Measurements from ENCODE around the gene CYB5RL. TPM values are rescaled to one million over a fixed set of nuclear protein-coding genes. Genes with fewer than 3 reads are reported as not detected.

The CYB5RL gene
- total RNA-seq, 2 experiments from 2014 or later, result 2.0 to 2.1 TPM

DNA sequence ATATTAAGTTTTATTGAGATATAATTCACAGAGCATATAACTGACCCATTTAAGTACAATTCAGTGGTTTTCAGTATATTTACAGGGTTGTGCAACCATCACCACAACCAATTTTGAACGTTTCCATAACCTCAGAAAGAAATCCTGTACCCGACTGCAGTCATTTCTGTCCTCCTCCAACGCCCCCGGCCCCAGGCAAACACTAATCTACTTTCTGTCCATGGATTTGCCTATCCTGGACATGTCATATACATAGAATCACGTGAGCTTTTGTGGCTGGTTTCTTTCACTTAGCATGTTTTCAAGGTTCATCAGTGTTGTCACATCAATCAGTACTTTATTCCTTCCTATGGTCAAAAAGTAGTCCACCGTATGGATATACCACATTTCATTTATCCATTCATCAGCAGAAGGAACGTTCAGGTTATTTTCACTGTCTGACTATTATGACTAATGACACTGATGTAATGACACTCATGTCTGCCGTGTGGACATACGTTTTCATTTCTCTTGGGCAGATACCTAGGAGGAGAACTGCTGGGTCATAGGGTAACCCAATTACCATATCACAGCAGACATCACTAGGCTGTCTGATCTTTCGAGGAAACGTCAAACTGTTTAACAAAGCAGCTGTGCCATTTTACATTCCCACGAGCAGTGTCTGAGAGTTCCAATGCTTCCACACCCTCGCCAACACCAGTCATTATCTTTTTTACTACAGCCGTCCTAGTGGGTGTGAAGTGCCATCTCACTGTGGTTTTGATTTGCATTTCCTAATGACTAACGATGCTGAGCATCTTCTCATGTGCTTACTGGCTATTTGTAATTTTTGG, 30.9 kb upstream of the CYB5RL start:
- Mint-ChIP-seq H3K27ac (peak overlapping the region; percentile 31), H3K36me3 (ENCODE audit: low read depth) (peaks cover 33% of the 10 kb centered on the region), H3K27me3 (no peaks in the 10 kb centered on the region), H3K4me1 (ENCODE audit: low read depth) (peaks cover 12% of the 10 kb centered on the region), H3K9me3 (no peaks in the 10 kb centered on the region), H3K4me3 (no peak overlapping the region)
- CTCF ChIA-PET, result no interaction called here
- intact Hi-C loops (cut with DNase I, micrococcal nuclease), result no loop called here
- Histone ChIP-seq H3K27ac (ENCODE audit: low read depth in 1 of 2, low read length in 2 of 2) (no peak overlapping the region), H3K4me3 (ENCODE audit: low read length) (no peak overlapping the region), H3K36me3 (ENCODE audit: insufficient read depth, low read length) (peaks cover 11% of the 10 kb centered on the region), H3K27me3 (ENCODE audit: control insufficient read depth in 1 of 2, insufficient read depth in 2 of 2, low read length in 2 of 2) (no peaks in the 10 kb centered on the region), H3K4me1 (ENCODE audit: insufficient read depth, low read length) (peaks cover 5% of the 10 kb centered on the region), H3K9me3 (ENCODE audit: control insufficient read depth in 1 of 2, insufficient read depth in 1 of 2, low read length in 2 of 2) (no peaks in the 10 kb centered on the region)
- ATAC-seq (ENCODE audit: poor library complexity), result peak; percentile 63
- DNase-seq, result peak in 3 of 14 experiments; percentile 28 to 40 (median 32)
- TF ChIP-seq, protein P1, sequence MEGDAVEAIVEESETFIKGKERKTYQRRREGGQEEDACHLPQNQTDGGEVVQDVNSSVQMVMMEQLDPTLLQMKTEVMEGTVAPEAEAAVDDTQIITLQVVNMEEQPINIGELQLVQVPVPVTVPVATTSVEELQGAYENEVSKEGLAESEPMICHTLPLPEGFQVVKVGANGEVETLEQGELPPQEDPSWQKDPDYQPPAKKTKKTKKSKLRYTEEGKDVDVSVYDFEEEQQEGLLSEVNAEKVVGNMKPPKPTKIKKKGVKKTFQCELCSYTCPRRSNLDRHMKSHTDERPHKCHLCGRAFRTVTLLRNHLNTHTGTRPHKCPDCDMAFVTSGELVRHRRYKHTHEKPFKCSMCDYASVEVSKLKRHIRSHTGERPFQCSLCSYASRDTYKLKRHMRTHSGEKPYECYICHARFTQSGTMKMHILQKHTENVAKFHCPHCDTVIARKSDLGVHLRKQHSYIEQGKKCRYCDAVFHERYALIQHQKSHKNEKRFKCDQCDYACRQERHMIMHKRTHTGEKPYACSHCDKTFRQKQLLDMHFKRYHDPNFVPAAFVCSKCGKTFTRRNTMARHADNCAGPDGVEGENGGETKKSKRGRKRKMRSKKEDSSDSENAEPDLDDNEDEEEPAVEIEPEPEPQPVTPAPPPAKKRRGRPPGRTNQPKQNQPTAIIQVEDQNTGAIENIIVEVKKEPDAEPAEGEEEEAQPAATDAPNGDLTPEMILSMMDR (IDR thresholded peaks at IDR 0.05), result no peak
- POLR2A ChIA-PET, result no interaction called here

- no peaks in the 10 kb centered on the region for H3K27me3 Mint-ChIP-seq
- no peak for ATAC-seq (ENCODE audit: poor library complexity)
- H3K27me3 ChIP-seq (ENCODE audit: control insufficient read depth in 1 of 2, insufficient read depth in 2 of 2, low read length in 2 of 2), result no peaks in the 10 kb centered on the region
- peaks cover 5% of the 10 kb centered on the region for H3K4me1 ChIP-seq (ENCODE audit: insufficient read depth, low read length)
- intact Hi-C loops (cut with DNase I, micrococcal nuclease), result no loop called here
- H3K9me3 ChIP-seq (ENCODE audit: control insufficient read depth in 1 of 2, insufficient read depth in 1 of 2, low read length in 2 of 2), result no peaks in the 10 kb centered on the region
- ChIA-PET CTCF (no interaction called here), POLR2A (no interaction called here)
- H3K36me3 Mint-ChIP-seq (ENCODE audit: low read depth), result peaks cover 33% of the 10 kb centered on the region
- H3K4me3 ChIP-seq (ENCODE audit: low read length), result no peak overlapping the region
- DNase-seq, result no peak
- TF ChIP-seq, protein P1 (IDR thresholded peaks at IDR 0.05), result no peak
- no peak overlapping the region for H3K27ac ChIP-seq (ENCODE audit: low read depth in 1 of 2, low read length in 2 of 2)
- no peaks in the 10 kb centered on the region for H3K9me3 Mint-ChIP-seq
- peaks cover 12% of the 10 kb centered on the region for H3K4me1 Mint-ChIP-seq (ENCODE audit: low read depth)
- peaks cover 13% of the 10 kb centered on the region for H3K36me3 ChIP-seq (ENCODE audit: insufficient read depth, low read length)
- peak overlapping the region; percentile 42 for H3K27ac Mint-ChIP-seq
- H3K4me3 Mint-ChIP-seq, result no peak overlapping the region
Measured at GRCh38 chr1:54229281-54229891, 29.6 kb upstream of the CYB5RL start.

DNA sequence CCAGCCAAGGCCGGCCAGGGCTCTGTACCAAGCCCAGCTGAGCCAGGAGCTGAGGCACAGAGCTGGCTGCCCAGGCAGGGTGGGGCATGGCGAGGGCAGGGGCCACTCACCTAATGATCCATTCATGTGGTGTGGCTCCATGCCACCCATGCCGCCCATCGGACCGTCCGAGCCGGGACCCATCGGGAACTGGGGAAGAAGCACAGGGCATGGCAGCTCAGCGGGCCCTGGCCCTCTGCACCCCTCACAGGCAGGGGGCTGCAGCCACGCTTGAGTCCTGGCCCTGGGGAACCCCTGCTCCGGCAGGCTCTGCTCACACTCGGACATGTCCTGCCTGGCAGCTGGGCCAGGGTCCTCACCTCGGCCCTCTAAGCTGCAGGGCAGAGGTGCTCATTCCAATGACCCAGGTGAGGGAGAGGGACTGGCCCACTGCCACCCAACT, 28.8 kb upstream of the CYB5RL start:
- Mint-ChIP-seq H3K4me3 (no peak overlapping the region), H3K36me3 (ENCODE audit: low read depth) (peaks cover 32% of the 10 kb centered on the region), H3K4me1 (ENCODE audit: low read depth) (peaks cover 12% of the 10 kb centered on the region), H3K27ac (peak overlapping the region; percentile 42), H3K27me3 (no peaks in the 10 kb centered on the region), H3K9me3 (no peaks in the 10 kb centered on the region)
- Histone ChIP-seq H3K4me1 (ENCODE audit: insufficient read depth, low read length) (peaks cover 5% of the 10 kb centered on the region), H3K36me3 (ENCODE audit: insufficient read depth, low read length) (peaks cover 13% of the 10 kb centered on the region), H3K9me3 (ENCODE audit: control insufficient read depth in 1 of 2, insufficient read depth in 1 of 2, low read length in 2 of 2) (no peaks in the 10 kb centered on the region), H3K27ac (ENCODE audit: low read depth in 1 of 2, low read length in 2 of 2) (peak overlapping the region in 1 of 2 donors; percentile 13), H3K27me3 (ENCODE audit: control insufficient read depth in 1 of 2, insufficient read depth in 2 of 2, low read length in 2 of 2) (no peaks in the 10 kb centered on the region), H3K4me3 (ENCODE audit: low read length) (no peak overlapping the region)
- ATAC-seq (ENCODE audit: poor library complexity), result no peak
- CTCF ChIA-PET, result no interaction called here
- POLR2A ChIA-PET, result interaction anchor here (1.2 kb wide), 1 partner anchor 179 kb away, joined by 3 read pairs; no protein-coding TSS in a partner anchor
- no peak for DNase-seq
- TF ChIP-seq, protein P1 (IDR thresholded peaks at IDR 0.05), result no peak
- intact Hi-C loops (cut with DNase I, micrococcal nuclease), result no loop called here
